GM19324 (cell line): ENCODE data around the gene CABS1.

Experiments
- ATAC-seq: cut with Tn5 transposase; IDR thresholded peaks from one replicate; pipeline ENCODE4 v1.9.1; 2021; ENCODE audit warnings: mild to moderate bottlenecking, moderate library complexity; ENCODE audit not compliant: unreplicated experiment, low FRiP score

The CABS1 gene

GRCh38 chr4:70380578-70380977 is 45.8 kb downstream of the CABS1 start:
- ATAC-seq: no peak

GRCh38 chr4:70382691-70383181 is 48.0 kb downstream of the CABS1 start, which contains the start of gene SMR3B:
TSS of gene SMR3B (plus strand) at chr4:70383131. CDS start at chr4:70384511, 1,380 bp downstream.
- ATAC-seq: no peak
